ENCODE data around the gene NANOG. TPM values are rescaled to one million over a fixed set of nuclear protein-coding genes. Genes with fewer than 3 reads are reported as not detected.
"Not testable (repeated sequence)": the region's sequence is repeated elsewhere in the genome, so short reads cannot be mapped to it uniquely, and the experiment has no call there.

NANOG gene
- total and polyA plus RNA-seq, 5 donors, result not detected

DNA sequence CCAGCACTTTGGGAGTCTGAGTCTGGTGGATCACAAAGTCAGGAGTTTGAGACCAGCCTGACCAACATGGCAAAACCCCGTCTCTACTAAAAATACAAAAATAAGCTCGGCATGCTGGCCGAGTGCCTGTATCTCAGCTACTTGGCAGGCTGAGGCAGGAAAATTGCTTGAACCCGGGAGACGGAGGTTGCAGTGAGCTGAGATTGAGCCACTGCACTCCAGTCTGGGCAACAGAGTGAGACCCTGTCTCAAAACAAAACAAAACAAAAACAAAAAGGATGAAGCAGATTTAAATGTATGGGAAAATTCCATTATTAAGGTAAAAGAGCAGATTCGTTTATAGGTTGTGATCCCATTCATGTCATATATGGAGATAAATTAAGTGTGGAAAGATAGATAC is 17.1 kb downstream of the NANOG start:
- H3K27me3 ChIP-seq (ENCODE audit: control insufficient read depth, insufficient read depth); DNase-seq; H3K4me1 ChIP-seq (ENCODE audit: control insufficient read depth, insufficient read depth, low read length); ATAC-seq; H3K4me3 ChIP-seq (ENCODE audit: low read length); H3K27ac ChIP-seq (ENCODE audit: low read length); H3K9me3 ChIP-seq (ENCODE audit: control insufficient read depth, low read length): not testable (repeated sequence)
- intact Hi-C loops (cut with DNase I), result loop anchor here in 2 of 4 donors (5.0 kb wide), 1 partner anchor 129 kb away; no protein-coding TSS in a partner anchor
- 37% methylated on average over 6 of the region's 6 CpGs for WGBS

DNA sequence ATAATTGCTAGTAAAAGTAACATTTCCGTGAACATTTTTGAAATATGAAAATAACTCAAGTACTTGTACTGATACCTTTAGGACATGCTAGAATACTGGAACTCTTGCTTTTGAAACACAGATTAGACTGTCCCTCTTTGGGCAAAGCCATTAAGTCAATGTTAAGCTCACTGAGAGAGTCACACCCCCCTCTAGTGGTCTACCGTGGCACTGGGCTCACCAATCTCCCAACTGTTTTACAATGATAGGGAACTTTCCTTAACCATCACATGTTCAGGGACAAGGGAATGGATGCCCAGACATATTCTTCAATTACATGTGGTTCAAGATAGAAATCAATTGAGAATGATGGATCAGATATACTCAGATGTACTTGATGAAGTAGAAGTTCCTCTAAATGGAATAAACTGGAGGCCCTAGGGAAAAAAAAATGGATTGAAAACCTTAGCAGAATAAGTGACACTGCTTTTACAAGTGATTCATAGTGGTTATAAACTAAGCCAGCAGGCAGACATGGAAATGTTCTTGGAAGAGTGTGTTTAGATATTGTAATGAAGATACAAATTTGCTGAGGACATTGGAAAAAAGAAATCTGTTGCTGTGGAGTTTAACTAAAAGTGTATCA is 17.8 kb downstream of the NANOG start:
- Histone ChIP-seq H3K27me3 (ENCODE audit: control insufficient read depth, insufficient read depth) (no peaks in the 10 kb centered on the region), H3K9me3 (ENCODE audit: control insufficient read depth, low read length) (no peaks in the 10 kb centered on the region), H3K27ac (ENCODE audit: low read length) (no peak overlapping the region), H3K4me1 (ENCODE audit: control insufficient read depth, insufficient read depth, low read length) (no peaks in the 10 kb centered on the region), H3K4me3 (ENCODE audit: low read length) (no peak overlapping the region)
- DNase-seq (peak; percentile 60 to 74 (median 72)), ATAC-seq (peak; percentile 62 to 83)
- WGBS, result 5% methylated on average over 2 of the region's 2 CpGs
- intact Hi-C loops (cut with DNase I), result loop anchor here in 2 of 4 donors (5.0 kb wide), 1 partner anchor 130 kb away; no protein-coding TSS in a partner anchor

DNA sequence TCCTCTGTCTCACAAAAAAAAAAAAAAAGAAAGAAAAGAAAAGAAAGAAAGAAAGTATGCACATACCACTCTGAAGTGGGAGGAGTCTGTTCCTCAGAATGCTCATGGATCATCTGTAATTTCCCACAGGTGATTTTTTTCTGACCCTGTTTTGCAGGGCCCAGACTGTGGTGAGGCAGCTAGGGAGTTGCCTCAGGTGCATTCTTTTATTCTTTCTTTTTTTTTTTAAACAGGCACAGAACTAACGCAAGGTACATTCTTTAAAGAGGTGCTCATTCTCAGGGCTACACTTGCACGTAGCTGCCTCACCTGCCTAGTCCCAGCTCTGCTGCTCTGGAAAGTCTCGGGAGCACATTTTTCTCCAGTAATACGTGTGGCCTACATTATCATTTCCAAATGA is 36.6 kb downstream of the NANOG start:
- ATAC-seq; intact Hi-C loops (cut with DNase I); H3K27ac ChIP-seq (ENCODE audit: low read length); DNase-seq; H3K4me3 ChIP-seq (ENCODE audit: low read length); H3K27me3 ChIP-seq (ENCODE audit: control insufficient read depth, insufficient read depth); H3K9me3 ChIP-seq (ENCODE audit: control insufficient read depth, low read length); H3K4me1 ChIP-seq (ENCODE audit: control insufficient read depth, insufficient read depth, low read length): not testable (repeated sequence)
- 67% methylated on average over 4 of the region's 4 CpGs for WGBS

DNA sequence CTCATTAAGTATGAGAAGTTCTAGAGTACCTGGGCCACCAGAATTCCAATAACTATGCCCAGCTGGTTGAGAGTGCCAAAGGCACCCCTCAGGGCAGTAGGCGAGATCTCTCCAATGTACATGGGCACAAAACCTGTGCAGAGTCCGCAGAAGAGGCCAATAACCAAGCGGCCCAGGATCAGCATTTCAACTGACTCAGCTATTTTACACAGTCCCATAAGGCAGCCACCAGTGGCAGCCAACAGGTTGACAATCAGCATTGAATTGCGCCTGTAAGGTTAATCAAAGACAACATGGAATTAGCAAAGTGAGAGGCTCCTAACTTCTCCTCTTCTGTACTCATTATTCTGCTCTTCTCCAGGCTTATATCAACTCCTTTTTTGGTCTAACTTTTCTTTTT is 40.5 kb downstream of the NANOG start:
- not testable (repeated sequence) for ATAC-seq; H3K27ac ChIP-seq (ENCODE audit: low read length)

DNA sequence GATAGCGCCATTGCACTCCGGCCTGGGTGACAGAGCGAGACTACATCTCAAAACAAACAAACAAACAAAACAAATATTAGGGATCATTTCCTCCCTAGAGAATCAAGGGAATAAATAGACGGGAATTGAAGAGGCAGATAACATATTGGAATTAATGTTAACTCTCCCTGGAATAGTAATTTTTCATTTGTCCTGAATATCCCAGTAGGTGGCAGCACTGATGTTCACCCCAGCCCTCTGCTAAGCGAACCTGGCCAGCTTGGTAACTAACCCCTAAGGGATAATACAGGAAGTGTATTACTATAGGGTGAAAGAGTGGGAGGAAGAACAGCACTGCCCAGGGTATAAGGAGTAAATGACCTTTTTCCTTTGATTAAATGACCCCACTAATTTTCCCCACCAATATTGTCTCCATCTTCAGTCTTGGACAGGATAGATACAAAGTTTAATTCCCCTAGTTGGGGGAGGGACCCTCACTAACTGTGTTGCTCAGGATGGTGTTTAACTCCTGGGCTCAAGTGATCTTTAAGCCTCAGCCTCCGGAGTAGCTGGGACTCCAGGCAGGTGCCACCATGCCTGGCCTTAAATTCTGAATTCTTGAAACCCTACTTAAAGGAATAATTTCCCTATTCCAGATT is 43.0 kb downstream of the NANOG start:
- no peaks in the 10 kb centered on the region for H3K4me1 ChIP-seq (ENCODE audit: control insufficient read depth, insufficient read depth, low read length)
- no peaks in the 10 kb centered on the region for H3K9me3 ChIP-seq (ENCODE audit: control insufficient read depth, low read length)
- intact Hi-C loops (cut with DNase I), result no loop called here
- no peaks in the 10 kb centered on the region for H3K27me3 ChIP-seq (ENCODE audit: control insufficient read depth, insufficient read depth)
- WGBS, result 59% methylated on average over 6 of the region's 6 CpGs
- no peak for DNase-seq
- H3K27ac ChIP-seq (ENCODE audit: low read length), result no peak overlapping the region
- no peak overlapping the region for H3K4me3 ChIP-seq (ENCODE audit: low read length)
- peak in 1 of 2 donors; percentile 35 for ATAC-seq

More for the DNA sequence above, 40.5 kb downstream of the NANOG start:
- intact Hi-C loops (cut with DNase I); H3K4me1 ChIP-seq (ENCODE audit: control insufficient read depth, insufficient read depth, low read length); H3K4me3 ChIP-seq (ENCODE audit: low read length); H3K27me3 ChIP-seq (ENCODE audit: control insufficient read depth, insufficient read depth); H3K9me3 ChIP-seq (ENCODE audit: control insufficient read depth, low read length); DNase-seq: not testable (repeated sequence)
- WGBS, result 93% methylated on average over 4 of the region's 4 CpGs

DNA sequence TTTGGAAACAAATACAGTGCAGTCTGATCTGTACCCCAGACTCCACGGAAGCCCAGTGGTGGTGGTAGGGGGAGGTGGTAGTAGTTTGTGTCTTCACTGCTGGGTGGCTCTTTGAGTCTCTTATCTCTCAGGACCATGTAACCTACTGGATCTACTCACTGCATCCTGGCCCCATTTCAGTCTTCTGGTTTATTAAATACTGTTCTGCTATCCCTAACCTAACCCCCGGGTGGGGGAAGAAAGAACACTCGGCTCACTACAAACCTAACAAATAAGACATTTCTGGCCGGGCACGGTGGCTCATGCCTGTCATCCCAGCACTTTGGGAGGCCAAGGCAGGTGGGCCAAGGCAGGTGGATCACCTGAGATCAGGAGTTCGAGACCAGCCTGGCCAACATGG is 44.0 kb downstream of the NANOG start:
- intact Hi-C loops (cut with DNase I); DNase-seq: not testable (repeated sequence)

DNA sequence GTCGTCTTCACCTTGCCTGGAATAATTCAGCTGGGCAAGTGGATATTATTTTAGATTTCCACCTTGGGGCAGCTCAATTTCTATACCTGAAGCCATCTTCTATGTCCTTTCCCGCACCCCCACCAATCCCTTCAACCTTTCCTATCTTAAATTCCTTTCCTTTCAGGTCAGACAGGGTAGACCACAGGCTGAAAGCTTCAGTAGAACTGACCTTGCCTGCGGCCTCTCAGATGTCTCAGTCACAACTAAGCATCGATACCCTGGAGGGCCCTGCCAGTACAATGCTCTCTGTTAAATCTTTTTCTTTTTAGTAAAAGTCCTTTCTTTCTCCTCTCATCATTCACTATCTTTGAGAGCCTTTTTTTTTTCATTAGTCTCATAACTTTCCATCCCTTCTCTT is 44.6 kb downstream of the NANOG start:
- intact Hi-C loops (cut with DNase I), result no loop called here
- no peak overlapping the region for H3K27ac ChIP-seq (ENCODE audit: low read length)
- 79% methylated on average over 4 of the region's 4 CpGs for WGBS
- DNase-seq, result no peak
- no peak for ATAC-seq
- H3K4me3 ChIP-seq (ENCODE audit: low read length), result no peak overlapping the region
- no peaks in the 10 kb centered on the region for H3K4me1 ChIP-seq (ENCODE audit: control insufficient read depth, insufficient read depth, low read length)
- H3K9me3 ChIP-seq (ENCODE audit: control insufficient read depth, low read length), result no peaks in the 10 kb centered on the region
- no peaks in the 10 kb centered on the region for H3K27me3 ChIP-seq (ENCODE audit: control insufficient read depth, insufficient read depth)

More for the DNA sequence above, 44.0 kb downstream of the NANOG start:
- WGBS, result 75% methylated on average over 6 of the region's 6 CpGs
- ATAC-seq; H3K9me3 ChIP-seq (ENCODE audit: control insufficient read depth, low read length); H3K27me3 ChIP-seq (ENCODE audit: control insufficient read depth, insufficient read depth); H3K4me3 ChIP-seq (ENCODE audit: low read length); H3K4me1 ChIP-seq (ENCODE audit: control insufficient read depth, insufficient read depth, low read length); H3K27ac ChIP-seq (ENCODE audit: low read length): not testable (repeated sequence)

DNA sequence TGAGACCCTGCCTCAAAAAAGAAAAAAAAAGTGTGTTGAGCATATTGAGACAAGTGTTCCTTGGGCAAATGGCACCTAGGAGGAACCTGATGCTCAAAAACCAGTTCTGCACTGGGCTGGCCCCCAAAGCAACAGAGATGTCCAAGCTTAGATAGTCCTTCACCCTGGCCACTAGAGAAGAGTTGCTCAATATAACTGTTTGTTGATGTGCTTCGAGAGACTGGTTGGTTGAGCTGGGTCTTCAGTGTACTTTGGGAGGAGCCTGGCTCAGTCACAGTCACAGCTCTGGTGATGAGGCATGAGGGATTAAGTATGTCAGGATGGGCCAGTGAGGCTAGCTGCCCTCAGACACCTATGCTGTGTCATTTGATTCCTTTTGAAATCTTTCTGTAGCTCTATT is 45.5 kb downstream of the NANOG start:
- no peak for ATAC-seq
- WGBS, result 71% methylated on average over 1 of the region's 1 CpG
- Histone ChIP-seq H3K27ac (ENCODE audit: low read length) (no peak overlapping the region), H3K27me3 (ENCODE audit: control insufficient read depth, insufficient read depth) (no peaks in the 10 kb centered on the region), H3K9me3 (ENCODE audit: control insufficient read depth, low read length) (no peaks in the 10 kb centered on the region), H3K4me1 (ENCODE audit: control insufficient read depth, insufficient read depth, low read length) (no peaks in the 10 kb centered on the region), H3K4me3 (ENCODE audit: low read length) (no peak overlapping the region)
- intact Hi-C loops (cut with DNase I), result no loop called here
- no peak for DNase-seq

DNA sequence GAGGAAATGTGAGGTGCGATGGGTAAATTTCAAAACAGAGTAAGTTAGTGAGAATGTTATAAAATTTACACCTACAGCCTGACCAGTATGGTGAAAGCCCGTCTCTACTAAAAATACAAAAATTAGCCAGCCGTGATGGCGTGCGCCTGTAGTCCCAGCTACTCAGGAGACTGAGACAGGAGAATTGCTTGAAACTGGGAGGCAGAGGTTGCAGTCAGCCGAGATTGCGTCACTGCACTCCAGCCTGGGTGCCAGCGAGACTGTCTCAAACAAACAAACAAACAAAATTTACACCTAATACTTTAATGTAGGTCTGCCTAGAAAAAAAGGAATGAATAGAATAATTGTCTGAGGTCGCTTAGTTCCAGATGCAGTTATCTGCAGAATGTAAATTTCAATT is 45.9 kb downstream of the NANOG start:
- ATAC-seq, result no peak
- H3K9me3 ChIP-seq (ENCODE audit: control insufficient read depth, low read length), result no peaks in the 10 kb centered on the region
- DNase-seq, result no peak
- H3K4me1 ChIP-seq (ENCODE audit: control insufficient read depth, insufficient read depth, low read length), result no peaks in the 10 kb centered on the region
- WGBS, result 73% methylated on average over 9 of the region's 9 CpGs
- H3K27ac ChIP-seq (ENCODE audit: low read length), result no peak overlapping the region
- intact Hi-C loops (cut with DNase I), result no loop called here
- H3K4me3 ChIP-seq (ENCODE audit: low read length), result no peak overlapping the region
- no peaks in the 10 kb centered on the region for H3K27me3 ChIP-seq (ENCODE audit: control insufficient read depth, insufficient read depth)

DNA sequence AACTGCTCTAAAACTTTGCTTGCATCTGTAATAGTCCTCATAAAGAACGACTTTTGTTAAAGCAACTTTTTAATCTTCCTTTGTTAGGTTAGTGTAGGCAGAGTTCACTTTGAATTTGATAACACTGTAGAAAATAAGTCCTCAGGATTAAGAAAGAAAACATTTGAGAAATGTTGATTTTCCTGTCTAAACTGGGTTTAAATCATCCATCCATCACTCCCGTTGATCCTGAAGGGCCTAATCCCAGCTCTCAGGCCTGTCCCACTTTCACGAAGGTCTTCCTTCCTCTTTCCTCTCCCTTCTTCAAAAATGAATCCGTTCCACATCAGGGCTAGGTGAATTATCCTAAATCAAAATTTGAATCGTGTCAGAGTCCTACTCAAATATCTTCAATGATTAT is 46.6 kb downstream of the NANOG start:
- H3K4me1 ChIP-seq (ENCODE audit: control insufficient read depth, insufficient read depth, low read length), result no peaks in the 10 kb centered on the region
- no peaks in the 10 kb centered on the region for H3K27me3 ChIP-seq (ENCODE audit: control insufficient read depth, insufficient read depth)
- DNase-seq, result no peak
- no peaks in the 10 kb centered on the region for H3K9me3 ChIP-seq (ENCODE audit: control insufficient read depth, low read length)
- H3K4me3 ChIP-seq (ENCODE audit: low read length), result no peak overlapping the region
- intact Hi-C loops (cut with DNase I), result no loop called here
- no peak for ATAC-seq
- no peak overlapping the region for H3K27ac ChIP-seq (ENCODE audit: low read length)
- 61% methylated on average over 5 of the region's 5 CpGs for WGBS

DNA sequence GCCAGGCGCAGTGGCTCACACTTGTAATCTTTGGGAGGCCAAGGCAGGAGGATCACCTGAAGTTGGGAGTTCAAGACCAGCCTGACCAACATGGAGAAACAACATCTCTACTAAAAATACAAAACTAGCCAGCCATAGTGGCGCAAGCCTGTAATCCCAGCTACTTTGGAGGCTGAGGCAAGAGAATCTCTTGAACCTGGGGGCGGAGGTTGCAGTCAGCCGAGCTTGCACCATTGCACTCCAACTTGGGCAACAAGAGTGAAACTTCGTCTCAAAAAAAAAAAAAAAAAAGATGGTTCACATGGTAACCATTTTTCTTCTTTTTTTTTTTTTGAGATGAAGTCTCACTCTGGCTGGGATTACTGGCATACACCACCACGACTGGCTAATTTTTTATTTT is 48.2 kb downstream of the NANOG start:
- ATAC-seq, result no peak
- intact Hi-C loops (cut with DNase I), result no loop called here

More for the DNA sequence above, 48.2 kb downstream of the NANOG start:
- 78% methylated on average over 6 of the region's 6 CpGs for WGBS
- H3K4me1 ChIP-seq (ENCODE audit: control insufficient read depth, insufficient read depth, low read length), result no peaks in the 10 kb centered on the region
- H3K27me3 ChIP-seq (ENCODE audit: control insufficient read depth, insufficient read depth), result no peaks in the 10 kb centered on the region
- no peak overlapping the region for H3K27ac ChIP-seq (ENCODE audit: low read length)
- H3K9me3 ChIP-seq (ENCODE audit: control insufficient read depth, low read length), result no peaks in the 10 kb centered on the region
- H3K4me3 ChIP-seq (ENCODE audit: low read length), result no peak overlapping the region
- DNase-seq, result no peak

All from right cardiac atrium (tissue), 5 donors.